Upper lobe of right lung (tissue), 1 donor: Measurements from ENCODE around the gene ANKRD22. TPM values are rescaled to one million over a fixed set of nuclear protein-coding genes. Genes with fewer than 3 reads are reported as not detected.

Source experiments
- ATAC-seq: fragments of 200-7000 bp; cut with Tn5 transposase; one replicate; pipeline ENCODE4 v1.9.1; 2020; ENCODE audit warnings: mild to moderate bottlenecking, moderate library complexity
- DNase-seq: peaks from one replicate; pipeline ENCODE4 v3.0.0-alpha.2; 2020
- H3K27ac ChIP-seq: fragments of 200-600 bp; one replicate; pipeline ENCODE4 v1.8.0; 2022
- H3K27me3 ChIP-seq: fragments of 200-600 bp; one replicate; pipeline ENCODE4 v1.8.0; 2022; ENCODE audit warnings: mild to moderate bottlenecking
- H3K36me3 ChIP-seq: fragments of 200-600 bp; one replicate; pipeline ENCODE4 v1.8.0; 2022
- H3K4me1 ChIP-seq: fragments of 200-600 bp; one replicate; pipeline ENCODE4 v1.8.0; 2022
- H3K4me3 ChIP-seq: fragments of 200-600 bp; one replicate; pipeline ENCODE4 v1.8.0; 2022; ENCODE audit warnings: mild to moderate bottlenecking
- H3K9me3 ChIP-seq: fragments of 200-600 bp; one replicate; pipeline ENCODE4 v1.8.0; 2022
- CTCF ChIP-seq: fragments of 200-600 bp; IDR thresholded peaks from one replicate; pipeline ENCODE4 v1.8.0; 2022; ENCODE audit warnings: antibody characterized with exemption
- intact Hi-C: fragments of 100-400 bp; cut with DNase I; formaldehyde crosslinking; loops from one replicate; pipeline ENCODE4 v1.11.0; 2022
- total RNA-seq: library from RNA; stranded (reverse); fragmentation: NEBNext Ultra II Directional; extraction: Animal tissue kit (Norgen Biotek cat#: 25700); gene quantifications from one replicate; pipeline ENCODE4 v1.2.1, GENCODE V29; 2021
- donor health status: DM: no; HTN: yes; CAD: no; lungs with severe emphysema.

Gene ANKRD22
- total RNA-seq, 1 donor from 2014 or later: 2.3 TPM

GRCh38 chr10:88792661-88793060, 59.0 kb downstream of the ANKRD22 start:
- intact Hi-C loops: no loop called here
- DNase-seq: peak; percentile 71
- TF ChIP-seq CTCF: no peak
- H3K36me3 ChIP-seq: no peaks in the 10 kb centered on the region
- no peak overlapping the region for H3K4me3 ChIP-seq
- no peaks in the 10 kb centered on the region for H3K9me3 ChIP-seq
- no peaks in the 10 kb centered on the region for H3K4me1 ChIP-seq
- ATAC-seq: peak; percentile 92
- H3K27ac ChIP-seq: no peak overlapping the region
- no peaks in the 10 kb centered on the region for H3K27me3 ChIP-seq

GRCh38 chr10:88791924-88792323, 59.7 kb downstream of the ANKRD22 start:
- H3K4me3 ChIP-seq: no peak overlapping the region
- no peak for DNase-seq
- peak; percentile 48 for ATAC-seq

GRCh38 chr10:88788924-88789323, 62.7 kb downstream of the ANKRD22 start:
- Histone ChIP-seq H3K36me3 (no peaks in the 10 kb centered on the region), H3K27me3 (no peaks in the 10 kb centered on the region), H3K9me3 (no peaks in the 10 kb centered on the region), H3K4me3 (no peak overlapping the region), H3K27ac (no peak overlapping the region), H3K4me1 (no peaks in the 10 kb centered on the region)
- DNase-seq (no peak), ATAC-seq (no peak)
- TF ChIP-seq CTCF: no peak
- intact Hi-C loops: no loop called here

More at GRCh38 chr10:88791924-88792323, 59.7 kb downstream of the ANKRD22 start:
- H3K27ac ChIP-seq: no peak overlapping the region
- H3K27me3 ChIP-seq: no peaks in the 10 kb centered on the region
- TF ChIP-seq CTCF: peak; percentile 38
- H3K9me3 ChIP-seq: no peaks in the 10 kb centered on the region
- no peaks in the 10 kb centered on the region for H3K36me3 ChIP-seq
- intact Hi-C loops: no loop called here
- no peaks in the 10 kb centered on the region for H3K4me1 ChIP-seq

GRCh38 chr10:88787463-88787862, 64.2 kb downstream of the ANKRD22 start:
- Histone ChIP-seq H3K9me3 (no peaks in the 10 kb centered on the region), H3K27ac (no peak overlapping the region), H3K4me1 (no peaks in the 10 kb centered on the region), H3K4me3 (no peak overlapping the region), H3K36me3 (no peaks in the 10 kb centered on the region), H3K27me3 (no peaks in the 10 kb centered on the region)
- intact Hi-C loops: no loop called here
- no peak for TF ChIP-seq CTCF
- ATAC-seq (no peak), DNase-seq (no peak)

- DNase-seq: no peak
- intact Hi-C loops: no loop called here
- Histone ChIP-seq H3K27ac (no peak overlapping the region), H3K4me3 (no peak overlapping the region), H3K36me3 (no peaks in the 10 kb centered on the region), H3K27me3 (no peaks in the 10 kb centered on the region), H3K4me1 (no peaks in the 10 kb centered on the region), H3K9me3 (no peaks in the 10 kb centered on the region)
- no peak for TF ChIP-seq CTCF
- no peak for ATAC-seq
Observed at GRCh38 chr10:88786032-88786770, 65.4 kb downstream of the ANKRD22 start.
